T47D (cell line): ENCODE measurements around the gene XRCC3.

ENCODE experiments used
- DNase-seq, 2 experiments: peaks; one replicate each; pipeline versions ENCODE4 v3.0.0 to v3.0.0-alpha.2; 2011 to 2012; ENCODE audit warnings: low read depth in 1 of 2, low spot score in 1 of 2
- JUND ChIP-seq: IDR thresholded peaks from 2 replicates; pipeline ENCODE4 v1.6.1; 2012; ENCODE audit warnings: low read depth
- in situ Hi-C: cut with HindIII; loops from 2 replicates; pipeline ENCODE4 v1.10.0; 2016; ENCODE audit warnings: low sequenced_read_pairs, low pct_unique_long_range_greater_than_20kb

Gene XRCC3

GRCh38 chr14:103716899-103717411, 1.7 kb upstream of the XRCC3 start:
- in situ Hi-C loops = no loop called here
- TF ChIP-seq JUND = no peak
- no peak for DNase-seq

GRCh38 chr14:103716091-103716801, 995 bp upstream of the XRCC3 start:
- in situ Hi-C loops = no loop called here
- TF ChIP-seq JUND = no peak
- DNase-seq = peak; percentile 40 to 82

- no peak for TF ChIP-seq JUND
Measured at GRCh38 chr14:103714063-103714724, 1.1 kb downstream of the XRCC3 start.

GRCh38 chr14:103713304-103714062, 1.8 kb downstream of the XRCC3 start:
- in situ Hi-C loops = no loop called here

More at GRCh38 chr14:103714063-103714724, 1.1 kb downstream of the XRCC3 start:
- in situ Hi-C loops = no loop called here
- DNase-seq = no peak

GRCh38 chr14:103712633-103713247, 2.5 kb downstream of the XRCC3 start:
- no peak for TF ChIP-seq JUND
- no peak for DNase-seq
- in situ Hi-C loops = no loop called here

More at GRCh38 chr14:103713304-103714062, 1.8 kb downstream of the XRCC3 start:
- DNase-seq = no peak
- TF ChIP-seq JUND = no peak

- in situ Hi-C loops = no loop called here
- no peak for DNase-seq
- TF ChIP-seq JUND = no peak
Measured at GRCh38 chr14:103711516-103712431, 3.5 kb downstream of the XRCC3 start.

GRCh38 chr14:103710771-103711377, 4.4 kb downstream of the XRCC3 start:
- in situ Hi-C loops = no loop called here
- TF ChIP-seq JUND = no peak
- DNase-seq = no peak

- no peak for DNase-seq
- no peak for TF ChIP-seq JUND
- in situ Hi-C loops = no loop called here
Measured at GRCh38 chr14:103709814-103710213, 5.4 kb downstream of the XRCC3 start.

GRCh38 chr14:103708750-103709187, 6.5 kb downstream of the XRCC3 start:
- in situ Hi-C loops = no loop called here
- no peak for TF ChIP-seq JUND
- DNase-seq = no peak

- no peak for TF ChIP-seq JUND
- no peak for DNase-seq
- in situ Hi-C loops = no loop called here
Measured at GRCh38 chr14:103707329-103708263, 7.7 kb downstream of the XRCC3 start.
